ENCODE measurements around the gene LRRD1. TPM values are rescaled to one million over a fixed set of nuclear protein-coding genes. Genes with fewer than 3 reads are reported as not detected.

The LRRD1 gene
- under 1 TPM in 2 of 4 donors, not detected in 2; 0.13 to 0.23 TPM for total RNA-seq

DNA sequence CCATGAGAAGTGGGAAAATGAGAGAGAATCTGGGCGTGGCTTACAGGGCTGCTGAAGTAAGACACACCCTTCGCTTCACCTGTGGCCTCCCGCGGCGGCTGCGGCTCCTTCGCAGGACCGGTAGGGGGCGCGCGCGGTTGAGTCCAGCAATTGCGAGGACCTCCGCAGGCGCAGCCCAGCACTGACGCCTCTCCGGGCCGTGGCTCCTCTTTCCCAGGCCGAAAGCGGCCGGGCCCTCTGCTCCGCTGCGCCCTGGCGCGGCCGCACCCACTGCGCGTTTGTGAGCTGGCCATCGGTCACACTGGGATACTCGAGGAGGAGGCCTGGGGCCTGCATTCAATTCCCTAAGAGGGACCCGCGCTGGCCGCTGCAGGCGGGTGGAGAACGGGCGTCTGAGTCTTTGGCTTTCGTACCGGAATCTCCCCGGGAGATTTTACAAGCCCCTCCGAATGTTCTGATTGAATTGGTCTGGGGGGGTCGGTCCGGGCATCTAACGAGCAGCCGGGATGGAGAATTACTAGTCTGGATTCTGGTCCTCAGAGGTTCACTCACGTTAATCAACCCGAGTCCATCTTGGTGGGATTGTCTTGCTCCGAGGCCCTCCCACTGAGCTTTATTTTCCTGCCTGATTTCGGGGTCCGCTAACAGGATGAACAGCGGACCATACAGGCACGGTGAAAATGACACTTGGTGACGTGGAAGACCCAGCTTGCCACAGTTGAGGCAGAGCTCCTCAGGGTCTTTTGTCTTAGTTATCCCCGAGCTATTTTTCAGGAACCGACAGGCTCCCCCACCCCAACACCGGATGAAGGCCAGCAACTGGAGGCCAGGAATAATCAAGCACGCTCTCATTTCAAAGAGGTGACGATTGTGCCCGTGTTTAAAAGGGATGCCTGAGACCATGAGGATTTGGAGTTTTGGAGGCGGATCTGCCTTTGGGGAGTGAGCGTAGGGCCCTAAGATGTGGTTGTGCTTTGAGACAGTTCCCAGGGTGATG lies at the start of gene LRRD1:
TSS of gene LRRD1 (minus strand) at position 215 of the 997 bp plus-strand sequence. CDS start 13,940 bp downstream, outside the sequence.
- Histone ChIP-seq H3K36me3 (no peaks in the 10 kb centered on the region), H3K27me3 (no peaks in the 10 kb centered on the region), H3K4me3 (peak within 1 kb of the TSS; percentile 59 to 66), H3K9me3 (no peaks in the 10 kb centered on the region), H3K4me1 (peaks cover 0 to 11% (median 0%) of the 10 kb centered on the region in 3 donors), H3K27ac (peak within 1 kb of the TSS; percentile 18 to 86 (median 83))
- ATAC-seq: peak; percentile 96
- WGBS, 2 donors (ENCODE audit: low coverage in 1 of 2): 21 to 23% methylated on average over 9 to 25 of the region's 60 CpGs
- TF ChIP-seq POLR2A (IDR thresholded peaks at IDR 0.05): peak in 1 of 2 donors; percentile 23
- TF ChIP-seq EP300 (IDR thresholded peaks at IDR 0.05): no peak
- TF ChIP-seq POLR2AphosphoS5 (IDR thresholded peaks at IDR 0.05): peak; percentile 64
- TF ChIP-seq, protein P1, sequence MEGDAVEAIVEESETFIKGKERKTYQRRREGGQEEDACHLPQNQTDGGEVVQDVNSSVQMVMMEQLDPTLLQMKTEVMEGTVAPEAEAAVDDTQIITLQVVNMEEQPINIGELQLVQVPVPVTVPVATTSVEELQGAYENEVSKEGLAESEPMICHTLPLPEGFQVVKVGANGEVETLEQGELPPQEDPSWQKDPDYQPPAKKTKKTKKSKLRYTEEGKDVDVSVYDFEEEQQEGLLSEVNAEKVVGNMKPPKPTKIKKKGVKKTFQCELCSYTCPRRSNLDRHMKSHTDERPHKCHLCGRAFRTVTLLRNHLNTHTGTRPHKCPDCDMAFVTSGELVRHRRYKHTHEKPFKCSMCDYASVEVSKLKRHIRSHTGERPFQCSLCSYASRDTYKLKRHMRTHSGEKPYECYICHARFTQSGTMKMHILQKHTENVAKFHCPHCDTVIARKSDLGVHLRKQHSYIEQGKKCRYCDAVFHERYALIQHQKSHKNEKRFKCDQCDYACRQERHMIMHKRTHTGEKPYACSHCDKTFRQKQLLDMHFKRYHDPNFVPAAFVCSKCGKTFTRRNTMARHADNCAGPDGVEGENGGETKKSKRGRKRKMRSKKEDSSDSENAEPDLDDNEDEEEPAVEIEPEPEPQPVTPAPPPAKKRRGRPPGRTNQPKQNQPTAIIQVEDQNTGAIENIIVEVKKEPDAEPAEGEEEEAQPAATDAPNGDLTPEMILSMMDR (IDR thresholded peaks at IDR 0.05): peak; percentile 83 to 97 (median 94)

DNA sequence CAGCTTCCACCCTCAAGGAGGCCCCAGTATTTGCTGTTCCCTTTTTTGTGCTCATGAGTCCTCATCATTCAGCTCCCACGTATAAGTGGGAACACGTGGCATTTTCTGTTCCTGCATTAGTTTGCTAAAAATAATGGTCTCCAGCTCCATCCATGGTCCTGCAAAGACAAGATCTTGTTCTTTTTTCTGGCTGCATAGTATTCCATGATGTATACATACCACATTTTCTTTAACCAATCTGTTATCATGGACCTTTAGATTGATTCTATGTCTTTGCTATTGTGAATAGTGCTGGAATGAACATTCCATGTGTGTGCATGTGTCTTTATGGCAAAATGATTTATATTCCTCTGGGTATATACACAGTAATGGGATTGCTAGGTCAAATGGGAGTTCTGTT lies 49.8 kb upstream of the LRRD1 start:
- no peaks in the 10 kb centered on the region for H3K9me3 ChIP-seq
- H3K36me3 ChIP-seq: peaks cover 0 to 94% of the 10 kb centered on the region in 2 donors
- H3K27me3 ChIP-seq: no peaks in the 10 kb centered on the region
- H3K4me1 ChIP-seq: no peaks in the 10 kb centered on the region
- H3K27ac ChIP-seq: no peak overlapping the region
- ATAC-seq: no peak
- TF ChIP-seq POLR2A (IDR thresholded peaks at IDR 0.05): no peak
- no peak for TF ChIP-seq POLR2AphosphoS5 (IDR thresholded peaks at IDR 0.05)
- TF ChIP-seq, protein P1 (IDR thresholded peaks at IDR 0.05): no peak
- TF ChIP-seq EP300 (IDR thresholded peaks at IDR 0.05): no peak
- 100% methylated on average over 2 of the region's 2 CpGs for WGBS, 2 donors (ENCODE audit: low coverage in 1 of 2)
- H3K4me3 ChIP-seq: no peak overlapping the region

DNA sequence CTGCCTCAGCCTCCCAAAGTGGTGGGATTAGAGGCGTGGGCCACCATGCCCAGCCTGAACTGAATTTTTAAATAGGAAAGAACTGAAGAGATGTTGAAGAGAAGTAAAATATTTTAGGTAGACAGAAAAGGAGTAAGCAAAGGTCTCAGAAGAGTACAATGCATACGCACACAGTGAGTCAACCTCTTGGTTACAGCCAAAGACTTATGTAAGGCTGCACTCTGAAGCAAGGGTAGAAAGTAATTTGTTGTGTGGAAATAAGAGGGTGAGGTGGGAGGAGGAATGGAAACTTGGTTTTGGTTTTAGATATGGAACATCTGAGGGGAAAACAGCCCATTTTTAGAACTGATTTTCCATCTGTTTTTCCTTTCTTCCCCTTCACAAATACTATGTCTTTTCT lies 49.2 kb upstream of the LRRD1 start:
- H3K4me3 ChIP-seq: no peak overlapping the region
- no peak overlapping the region for H3K27ac ChIP-seq
- no peaks in the 10 kb centered on the region for H3K27me3 ChIP-seq
- H3K9me3 ChIP-seq: no peaks in the 10 kb centered on the region
- TF ChIP-seq EP300 (IDR thresholded peaks at IDR 0.05) (no peak), POLR2AphosphoS5 (IDR thresholded peaks at IDR 0.05) (no peak), POLR2A (IDR thresholded peaks at IDR 0.05) (no peak)
- TF ChIP-seq, protein P1 (IDR thresholded peaks at IDR 0.05): no peak
- WGBS, 2 donors (ENCODE audit: low coverage in 1 of 2): 92 to 100% methylated on average over 2 of the region's 2 CpGs
- ATAC-seq: no peak
- H3K4me1 ChIP-seq: no peaks in the 10 kb centered on the region
- peaks cover 0 to 94% of the 10 kb centered on the region in 2 donors for H3K36me3 ChIP-seq

DNA sequence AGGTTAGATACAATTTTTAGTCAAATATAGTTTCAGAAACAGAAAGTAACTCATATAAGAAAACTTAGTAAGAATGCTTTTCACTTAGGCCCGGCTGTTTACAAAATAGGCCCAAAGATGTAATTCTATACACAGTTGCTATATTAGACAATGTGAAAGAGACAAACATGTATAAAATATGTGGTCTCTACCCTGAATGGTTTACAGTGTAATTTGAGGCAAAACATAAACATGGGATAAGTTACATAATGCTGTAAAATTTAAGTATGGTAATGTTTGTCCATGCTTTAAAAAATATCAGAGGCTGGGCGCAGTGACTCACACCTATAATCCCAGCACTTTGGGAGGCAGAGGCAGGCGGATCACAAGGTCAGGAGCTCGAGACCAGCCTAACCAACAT lies 48.0 kb upstream of the LRRD1 start:
- H3K27me3 ChIP-seq: no peaks in the 10 kb centered on the region
- no peak overlapping the region for H3K27ac ChIP-seq
- no peak overlapping the region for H3K4me3 ChIP-seq
- TF ChIP-seq POLR2A (IDR thresholded peaks at IDR 0.05) (no peak), POLR2AphosphoS5 (IDR thresholded peaks at IDR 0.05) (no peak)
- TF ChIP-seq, protein P1 (IDR thresholded peaks at IDR 0.05): no peak
- H3K4me1 ChIP-seq: no peaks in the 10 kb centered on the region
- peaks cover 0 to 95% of the 10 kb centered on the region in 2 donors for H3K36me3 ChIP-seq
- no peak for ATAC-seq
- H3K9me3 ChIP-seq: no peaks in the 10 kb centered on the region
- WGBS, 2 donors (ENCODE audit: low coverage in 1 of 2): 87% methylated on average over 3 to 4 of the region's 4 CpGs

Data from gastroesophageal sphincter (tissue), 4 donors.